CD4-positive, alpha-beta T cell treated with Interleukin-1 beta for 1 hour (primary cell): ENCODE measurements around the gene GRIK4.
"Not testable (repeated sequence)": the region's sequence is repeated elsewhere in the genome, so short reads cannot be mapped to it uniquely, and the experiment has no call there.

Experiments
- DNase-seq, 2 donors: peaks; one replicate each; pipeline ENCODE4 v3.0.0-alpha.2; 2020 to 2022

The GRIK4 gene, protein sequence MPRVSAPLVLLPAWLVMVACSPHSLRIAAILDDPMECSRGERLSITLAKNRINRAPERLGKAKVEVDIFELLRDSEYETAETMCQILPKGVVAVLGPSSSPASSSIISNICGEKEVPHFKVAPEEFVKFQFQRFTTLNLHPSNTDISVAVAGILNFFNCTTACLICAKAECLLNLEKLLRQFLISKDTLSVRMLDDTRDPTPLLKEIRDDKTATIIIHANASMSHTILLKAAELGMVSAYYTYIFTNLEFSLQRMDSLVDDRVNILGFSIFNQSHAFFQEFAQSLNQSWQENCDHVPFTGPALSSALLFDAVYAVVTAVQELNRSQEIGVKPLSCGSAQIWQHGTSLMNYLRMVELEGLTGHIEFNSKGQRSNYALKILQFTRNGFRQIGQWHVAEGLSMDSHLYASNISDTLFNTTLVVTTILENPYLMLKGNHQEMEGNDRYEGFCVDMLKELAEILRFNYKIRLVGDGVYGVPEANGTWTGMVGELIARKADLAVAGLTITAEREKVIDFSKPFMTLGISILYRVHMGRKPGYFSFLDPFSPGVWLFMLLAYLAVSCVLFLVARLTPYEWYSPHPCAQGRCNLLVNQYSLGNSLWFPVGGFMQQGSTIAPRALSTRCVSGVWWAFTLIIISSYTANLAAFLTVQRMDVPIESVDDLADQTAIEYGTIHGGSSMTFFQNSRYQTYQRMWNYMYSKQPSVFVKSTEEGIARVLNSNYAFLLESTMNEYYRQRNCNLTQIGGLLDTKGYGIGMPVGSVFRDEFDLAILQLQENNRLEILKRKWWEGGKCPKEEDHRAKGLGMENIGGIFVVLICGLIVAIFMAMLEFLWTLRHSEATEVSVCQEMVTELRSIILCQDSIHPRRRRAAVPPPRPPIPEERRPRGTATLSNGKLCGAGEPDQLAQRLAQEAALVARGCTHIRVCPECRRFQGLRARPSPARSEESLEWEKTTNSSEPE

DNA sequence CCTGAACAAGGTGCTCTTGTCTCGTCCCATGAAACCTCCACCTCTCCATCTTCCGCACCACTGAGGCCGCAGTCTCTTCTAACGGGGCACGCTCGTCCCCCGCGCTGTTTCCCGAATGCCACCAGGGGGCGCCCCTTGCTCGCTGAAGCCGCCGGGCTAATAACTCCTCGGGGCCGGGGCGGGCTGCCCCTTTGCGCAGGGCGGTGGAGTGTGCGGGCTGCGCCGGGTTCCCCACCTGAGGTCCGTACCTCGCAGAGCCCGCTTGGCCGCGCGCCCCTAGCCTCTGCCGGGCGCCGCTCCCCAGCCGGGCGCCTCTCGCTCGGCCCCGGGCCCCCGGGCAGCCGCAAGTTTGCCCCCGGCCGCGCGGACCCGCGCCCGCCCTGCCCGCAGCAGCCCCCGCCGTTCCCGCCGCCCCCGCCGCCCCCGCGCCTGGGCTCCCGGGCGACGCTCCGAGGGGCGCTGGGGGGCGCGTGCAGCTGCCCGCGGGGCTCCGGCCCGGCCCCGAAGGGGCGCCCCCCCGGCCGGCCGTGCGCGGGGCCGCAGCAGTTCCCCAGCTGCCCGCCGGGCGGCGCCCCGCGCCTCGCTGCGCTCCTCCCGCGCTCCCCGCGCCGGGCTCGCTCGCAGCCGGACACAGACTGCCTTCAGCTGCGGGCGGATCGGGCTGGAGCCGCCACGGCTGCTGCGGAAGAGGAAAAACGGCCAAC is at the start of gene GRIK4:
TSS of gene GRIK4 (plus strand) at position 633 of the 704 bp plus-strand sequence. CDS start 148,571 bp downstream, outside the sequence.
- DNase-seq: peak; percentile 59 to 61

GRCh38 chr11:120462825-120463224 is 48.7 kb upstream of the GRIK4 start:
- DNase-seq: no peak

GRCh38 chr11:120465921-120466534 is 45.5 kb upstream of the GRIK4 start:
- DNase-seq: no peak

- DNase-seq: no peak
These were observed 43.9 kb upstream of the GRIK4 start for GRCh38 chr11:120467627-120468026.

DNA sequence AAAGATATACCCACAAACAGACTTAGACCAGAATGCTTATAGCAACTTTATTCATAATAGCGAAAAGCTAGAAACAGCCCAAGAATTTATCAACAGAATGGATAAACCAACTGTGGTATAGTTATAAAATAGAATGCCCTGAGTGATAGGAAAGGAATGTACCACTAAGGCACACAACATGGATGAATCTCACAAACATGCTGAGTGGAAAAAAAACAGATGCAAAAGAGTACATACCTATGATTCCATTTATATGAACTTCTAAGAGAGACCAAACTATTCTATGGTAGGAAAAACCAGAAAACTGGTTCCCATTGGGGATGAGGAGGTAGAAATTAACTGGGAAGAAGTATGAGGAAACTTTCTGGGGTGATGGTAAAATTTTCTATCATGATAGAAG is 40.4 kb upstream of the GRIK4 start:
- no peak for DNase-seq

- no peak for DNase-seq
These were observed 39.6 kb upstream of the GRIK4 start for GRCh38 chr11:120471994-120472393.

- DNase-seq: no peak
These were observed 38.0 kb upstream of the GRIK4 start for GRCh38 chr11:120473503-120473902.

GRCh38 chr11:120482149-120482548 is 29.4 kb upstream of the GRIK4 start:
- DNase-seq: no peak

DNA sequence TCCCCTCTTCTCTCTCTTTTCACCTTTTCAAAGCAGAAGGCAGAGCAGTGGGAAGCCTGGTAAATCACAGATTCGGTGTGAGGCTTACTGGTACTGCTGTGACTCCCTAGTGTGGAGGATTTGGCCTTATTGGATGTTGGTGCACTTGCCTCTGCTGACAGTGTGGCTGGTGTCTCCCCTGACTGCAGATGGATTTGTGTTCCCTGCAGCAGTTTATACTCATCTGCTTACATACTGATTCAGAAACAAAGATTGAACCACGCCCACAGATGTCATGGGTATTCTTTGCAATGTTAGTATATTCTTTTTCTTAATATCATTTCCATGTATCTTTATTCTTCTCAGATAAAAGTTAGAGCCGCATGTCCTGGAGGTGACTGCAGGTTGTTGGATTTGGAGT is 26.8 kb upstream of the GRIK4 start:
- no peak for DNase-seq

DNA sequence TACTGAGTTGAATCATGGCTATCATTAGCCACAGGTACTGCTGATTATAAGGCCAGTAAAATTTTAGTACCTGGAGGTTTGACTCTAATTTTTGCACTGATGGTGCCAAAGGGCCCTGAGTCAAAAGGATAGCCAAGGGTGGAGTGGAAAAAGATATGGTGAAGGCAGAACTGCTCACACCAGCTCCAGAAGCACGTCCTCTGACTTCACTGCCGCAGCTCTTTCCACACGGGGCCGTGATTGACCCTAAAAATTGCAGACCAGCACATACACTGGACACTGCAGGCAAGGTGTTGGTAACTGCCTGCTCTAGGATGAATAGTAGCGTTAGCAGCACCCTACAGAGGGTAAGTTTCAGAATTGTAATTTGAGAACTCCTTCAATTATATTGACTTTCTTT is 25.4 kb upstream of the GRIK4 start:
- DNase-seq: no peak

- DNase-seq: no peak
These were observed 21.7 kb upstream of the GRIK4 start for GRCh38 chr11:120489799-120490198.

DNA sequence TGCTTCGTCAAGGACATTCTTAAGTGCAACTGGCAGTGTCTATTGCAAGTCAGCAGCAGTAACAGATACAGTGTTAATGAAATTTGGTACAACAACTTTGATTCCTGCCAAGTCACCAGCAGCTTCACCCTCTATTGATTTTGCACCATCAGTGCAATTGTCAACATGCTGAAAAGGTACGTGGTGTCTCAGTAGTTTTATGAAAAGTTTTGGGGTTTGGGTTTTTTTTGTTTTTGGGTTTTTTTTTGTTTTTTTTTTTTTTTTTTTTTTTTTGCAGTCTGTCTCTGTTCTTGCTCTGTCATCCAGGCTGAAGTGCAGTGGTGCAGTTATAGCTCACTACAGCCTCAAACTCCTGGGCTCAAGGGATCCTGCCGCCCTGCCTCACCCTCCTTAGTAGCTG is 19.1 kb upstream of the GRIK4 start:
- no peak for DNase-seq

GRCh38 chr11:120494595-120494994 is 17.0 kb upstream of the GRIK4 start:
- DNase-seq: no peak

DNA sequence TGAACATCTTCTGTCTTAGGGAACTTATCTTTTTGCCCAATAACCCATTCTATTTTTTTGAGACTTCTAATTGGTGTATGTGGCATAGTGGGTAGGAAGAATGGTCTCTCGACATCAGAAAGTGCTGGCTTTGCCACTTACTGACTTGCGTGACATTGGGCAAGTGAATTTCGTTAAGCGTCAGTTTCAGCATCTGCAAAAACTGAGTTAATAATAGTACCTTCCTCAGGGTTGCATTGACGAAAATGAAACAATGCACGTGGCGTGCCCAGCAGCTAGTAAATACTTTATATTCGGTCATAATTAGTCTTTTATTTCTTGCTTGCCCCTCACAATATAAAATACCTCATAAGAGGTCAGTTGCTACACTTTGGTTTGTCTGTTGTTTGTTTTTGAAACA is 12.5 kb upstream of the GRIK4 start:
- DNase-seq: no peak

- no peak for DNase-seq
These were observed 11.7 kb upstream of the GRIK4 start for GRCh38 chr11:120499859-120500258.

DNA sequence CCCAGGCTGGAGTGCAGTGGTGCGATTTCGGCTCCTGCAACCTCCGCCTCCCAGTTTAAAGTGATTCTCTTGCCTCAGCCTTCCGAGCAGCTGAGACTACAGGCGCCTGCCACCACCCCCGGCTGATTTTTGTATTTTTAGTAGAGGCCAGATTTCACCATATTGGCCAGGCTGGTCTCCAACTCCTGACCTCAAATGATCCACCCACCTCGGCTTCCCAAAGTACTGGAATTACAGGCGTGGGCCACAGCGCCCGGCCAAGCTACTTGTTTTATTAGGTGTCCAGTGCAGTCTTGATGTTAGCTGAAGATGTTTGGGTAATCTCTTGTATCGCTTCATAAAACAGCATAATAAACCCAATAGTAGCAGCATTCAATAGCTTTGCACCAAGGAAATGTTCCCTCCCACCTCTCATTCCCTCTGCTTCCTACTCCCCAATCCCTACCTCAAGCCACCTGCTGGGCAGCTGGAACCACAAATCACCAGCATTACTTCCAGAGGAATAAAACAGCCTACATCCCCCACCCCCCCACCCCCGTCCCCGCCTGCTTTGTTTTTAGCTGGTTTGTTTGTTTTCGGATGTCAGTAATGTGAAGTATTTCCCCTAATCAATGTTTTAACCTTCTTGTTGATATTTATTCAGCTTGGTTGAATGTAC is 11.0 kb upstream of the GRIK4 start:
- DNase-seq: no peak

GRCh38 chr11:120501440-120501839 is 10.1 kb upstream of the GRIK4 start:
- no peak for DNase-seq

GRCh38 chr11:120501976-120502755 is 9.4 kb upstream of the GRIK4 start:
- no peak for DNase-seq

GRCh38 chr11:120503529-120503928 is 8.0 kb upstream of the GRIK4 start:
- not testable (repeated sequence) for DNase-seq

DNA sequence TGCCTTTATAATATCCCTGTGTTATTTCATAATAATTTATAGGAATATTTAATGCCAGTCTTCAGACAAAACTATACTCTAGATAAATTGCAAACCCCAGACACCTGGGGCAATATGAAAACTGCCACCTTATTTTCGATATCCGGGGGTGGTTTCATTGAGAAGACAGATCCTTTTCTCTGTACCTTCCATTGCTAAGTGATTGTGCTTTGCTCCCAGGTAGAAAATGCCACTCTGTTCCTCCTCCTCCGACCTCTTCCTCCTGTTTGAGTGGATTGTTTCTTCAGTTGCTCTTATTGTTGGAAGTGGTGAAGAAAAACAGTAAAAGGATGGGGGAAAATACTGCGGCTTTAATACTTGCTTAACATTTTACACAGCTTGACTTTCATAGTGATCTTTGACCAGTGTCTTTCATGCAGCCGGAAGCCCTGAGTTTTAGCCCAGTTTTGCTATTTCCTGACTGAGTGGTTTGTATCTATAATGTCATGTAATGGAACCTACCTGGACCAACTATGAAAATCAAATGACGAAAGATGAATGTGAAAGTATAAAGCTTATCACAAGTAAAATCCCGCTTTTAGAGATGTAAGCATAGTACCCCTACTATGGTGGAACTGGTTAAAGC is 5.6 kb upstream of the GRIK4 start:
- DNase-seq: no peak
